ENCODE measurements around the gene BCL11B.

Gene BCL11B

GRCh38 chr14:99192028-99192621 is 79.9 kb downstream of the BCL11B start:
- no peak for TF ChIP-seq CTCF (IDR thresholded peaks at IDR 0.05; ENCODE audit: low read depth, low read length, missing control alignments)
- H3K4me3 ChIP-seq (ENCODE audit: low read depth, low read length) = peak overlapping the region; percentile 35
- in situ Hi-C loops (cut with HindIII; ENCODE audit: low sequenced_read_pairs) = no loop called here
- peak; percentile 79 for DNase-seq (ENCODE audit: low read depth)

DNA sequence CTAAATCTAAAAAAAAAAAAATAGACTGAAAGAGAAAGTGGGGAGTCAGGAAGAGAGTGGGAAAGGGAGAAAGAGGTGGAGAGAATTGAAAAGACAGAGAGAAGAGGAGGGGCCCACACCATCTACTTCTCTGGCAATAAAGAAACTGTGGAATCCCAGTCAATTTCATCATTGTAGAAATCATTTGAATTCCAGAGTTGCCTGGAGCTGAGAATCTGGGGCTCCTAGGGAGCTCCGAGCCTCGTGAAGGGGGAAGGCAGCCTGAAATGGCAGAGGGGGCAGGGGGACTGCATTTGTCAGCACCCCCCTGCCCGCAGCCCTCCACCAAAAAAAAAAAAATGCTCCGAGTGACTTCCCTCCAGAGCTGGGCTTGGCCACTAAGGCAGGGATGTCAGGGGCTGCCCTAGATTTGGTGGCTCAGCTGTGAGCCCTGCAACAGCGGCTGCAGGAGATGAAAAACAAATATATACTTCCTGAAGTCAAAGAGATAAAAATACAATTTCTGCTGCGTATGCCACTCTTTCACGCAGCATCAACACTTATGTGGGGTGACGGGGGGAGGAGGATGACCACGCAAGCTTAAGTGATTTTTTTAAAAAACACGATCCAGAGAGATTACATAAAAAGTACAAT is 80.5 kb downstream of the BCL11B start:
- in situ Hi-C loops (cut with HindIII; ENCODE audit: low sequenced_read_pairs) = no loop called here
- no peak for DNase-seq (ENCODE audit: low read depth)
- no peak for TF ChIP-seq CTCF (IDR thresholded peaks at IDR 0.05; ENCODE audit: low read depth, low read length, missing control alignments)
- H3K4me3 ChIP-seq (ENCODE audit: low read depth, low read length) = peak overlapping the region; percentile 35

GRCh38 chr14:99190696-99191394 is 81.2 kb downstream of the BCL11B start:
- H3K4me3 ChIP-seq (ENCODE audit: low read depth, low read length) = no peak overlapping the region
- no peak for DNase-seq (ENCODE audit: low read depth)
- peak; percentile 12 for TF ChIP-seq CTCF (IDR thresholded peaks at IDR 0.05; ENCODE audit: low read depth, low read length, missing control alignments)
- in situ Hi-C loops (cut with HindIII; ENCODE audit: low sequenced_read_pairs) = no loop called here

- TF ChIP-seq CTCF (IDR thresholded peaks at IDR 0.05; ENCODE audit: low read depth, low read length, missing control alignments) = no peak
- in situ Hi-C loops (cut with HindIII; ENCODE audit: low sequenced_read_pairs) = no loop called here
- DNase-seq (ENCODE audit: low read depth) = no peak
- H3K4me3 ChIP-seq (ENCODE audit: low read depth, low read length) = no peak overlapping the region
Measured at GRCh38 chr14:99189201-99189801, 82.7 kb downstream of the BCL11B start.

- in situ Hi-C loops (cut with HindIII; ENCODE audit: low sequenced_read_pairs) = no loop called here
- DNase-seq (ENCODE audit: low read depth) = no peak
- no peak overlapping the region for H3K4me3 ChIP-seq (ENCODE audit: low read depth, low read length)
- peak; percentile 21 for TF ChIP-seq CTCF (IDR thresholded peaks at IDR 0.05; ENCODE audit: low read depth, low read length, missing control alignments)
Measured at GRCh38 chr14:99188731-99189191, 83.2 kb downstream of the BCL11B start.

DNA sequence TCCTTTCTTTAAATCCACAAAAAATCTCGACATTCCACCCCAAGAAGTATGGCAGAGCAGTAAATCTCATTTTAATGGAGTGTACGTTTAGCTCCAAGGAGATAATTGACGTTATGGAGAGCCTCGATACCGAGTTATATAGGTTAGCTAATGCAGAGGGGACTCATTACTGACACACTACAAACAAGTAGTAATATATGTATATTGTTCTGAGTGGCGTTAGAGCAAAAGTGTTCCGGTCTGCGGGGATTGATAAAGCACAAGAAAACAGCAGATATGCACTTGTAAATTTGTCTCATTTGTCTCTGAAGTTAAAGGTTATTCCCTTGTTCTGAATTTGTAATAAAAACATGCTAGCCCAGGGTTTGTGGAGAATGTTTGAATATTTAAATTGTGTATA is 84.1 kb downstream of the BCL11B start:
- no peak overlapping the region for H3K4me3 ChIP-seq (ENCODE audit: low read depth, low read length)
- TF ChIP-seq CTCF (IDR thresholded peaks at IDR 0.05; ENCODE audit: low read depth, low read length, missing control alignments) = no peak
- no peak for DNase-seq (ENCODE audit: low read depth)
- in situ Hi-C loops (cut with HindIII; ENCODE audit: low sequenced_read_pairs) = no loop called here
